ENCODE measurements around the gene PRUNE2.
"Not testable (repeated sequence)": the region's sequence is repeated elsewhere in the genome, so short reads cannot be mapped to it uniquely, and the experiment has no call there.

Gene PRUNE2

GRCh38 chr9:76789840-76790239 lies 116.1 kb downstream of the PRUNE2 start:
- no peak for DNase-seq (ENCODE audit: low spot score)

GRCh38 chr9:76787677-76788076 lies 118.2 kb downstream of the PRUNE2 start:
- DNase-seq (ENCODE audit: low spot score): no peak

- DNase-seq (ENCODE audit: low spot score): no peak
Measured at GRCh38 chr9:76785501-76785900, 120.4 kb downstream of the PRUNE2 start.

GRCh38 chr9:76784881-76785280 lies 121.0 kb downstream of the PRUNE2 start:
- DNase-seq (ENCODE audit: low spot score): no peak

- peak; percentile 20 for DNase-seq (ENCODE audit: low spot score)
Measured at GRCh38 chr9:76772686-76773445, 133.0 kb downstream of the PRUNE2 start.

- DNase-seq (ENCODE audit: low spot score): no peak
Measured at GRCh38 chr9:76766126-76766525, 139.8 kb downstream of the PRUNE2 start.

GRCh38 chr9:76764138-76764537 lies 141.8 kb downstream of the PRUNE2 start, which contains the start of gene PCA3:
Gene PCA3 (plus strand): TSS chr9:76764438.
- no peak for DNase-seq (ENCODE audit: low spot score)

GRCh38 chr9:76761448-76761847 lies 144.5 kb downstream of the PRUNE2 start:
- DNase-seq (ENCODE audit: low spot score): peak; percentile 22

- DNase-seq (ENCODE audit: low spot score): no peak
Measured at GRCh38 chr9:76759732-76760131, 146.2 kb downstream of the PRUNE2 start.

- DNase-seq (ENCODE audit: low spot score): no peak
Measured at GRCh38 chr9:76758476-76758875, 147.4 kb downstream of the PRUNE2 start.

GRCh38 chr9:76756941-76757673 lies 148.8 kb downstream of the PRUNE2 start:
- DNase-seq (ENCODE audit: low spot score): no peak

GRCh38 chr9:76756268-76756640 lies 149.7 kb downstream of the PRUNE2 start:
- peak; percentile 51 for DNase-seq (ENCODE audit: low spot score)

- DNase-seq (ENCODE audit: low spot score): no peak
Measured at GRCh38 chr9:76751001-76751400, 154.9 kb downstream of the PRUNE2 start.

- DNase-seq (ENCODE audit: low spot score): no peak
Measured at GRCh38 chr9:76744336-76744735, 161.6 kb downstream of the PRUNE2 start.

GRCh38 chr9:76743931-76744330 lies 162.0 kb downstream of the PRUNE2 start:
- no peak for DNase-seq (ENCODE audit: low spot score)

- DNase-seq (ENCODE audit: low spot score): not testable (repeated sequence)
Measured at GRCh38 chr9:76742890-76743289, 163.0 kb downstream of the PRUNE2 start.

- no peak for DNase-seq (ENCODE audit: low spot score)
Measured at GRCh38 chr9:76741524-76741923, 164.4 kb downstream of the PRUNE2 start.

- no peak for DNase-seq (ENCODE audit: low spot score)
Measured at GRCh38 chr9:76738402-76738801, 167.5 kb downstream of the PRUNE2 start.

- no peak for DNase-seq (ENCODE audit: low spot score)
Measured at GRCh38 chr9:76737154-76737902, 168.6 kb downstream of the PRUNE2 start.

- no peak for DNase-seq (ENCODE audit: low spot score)
Measured at GRCh38 chr9:76734716-76735115, 171.2 kb downstream of the PRUNE2 start.

GRCh38 chr9:76733096-76733495 lies 172.8 kb downstream of the PRUNE2 start:
- DNase-seq (ENCODE audit: low spot score): no peak

GRCh38 chr9:76732341-76732958 lies 173.5 kb downstream of the PRUNE2 start:
- DNase-seq (ENCODE audit: low spot score): no peak

All from globus pallidus (tissue), 1 donor.